ENCODE results near the gene CTNNAL1. TPM values are rescaled to one million over a fixed set of nuclear protein-coding genes. Genes with fewer than 3 reads are reported as not detected.

Gene CTNNAL1
- total and polyA plus RNA-seq, 2 of the 8 experiments (the other 6 are each of a cell fraction or from before 2014, with no cell fraction given), result 23.2 to 66.1 TPM

GRCh38 chr9:109016132-109016531 is 2.8 kb upstream of the CTNNAL1 start (continued):
- TF ChIP-seq RAD21 (IDR thresholded peaks at IDR 0.05 in 1 of 2, conservative IDR thresholded peaks at IDR 0.05 in 1 of 2; ENCODE audit: low read depth in 2 of 2, low read length in 2 of 2) (no peak), ATF3 (IDR thresholded peaks at IDR 0.05; ENCODE audit: insufficient read depth, low read depth, low read length) (no peak), SIN3A (conservative IDR thresholded peaks at IDR 0.05 in 1 of 2, IDR thresholded peaks at IDR 0.05 in 1 of 2; ENCODE audit: low read depth in 1 of 2, low read length in 2 of 2) (no peak), SP4 (IDR thresholded peaks at IDR 0.05; ENCODE audit: low read length) (no peak), FOSL1 (IDR thresholded peaks at IDR 0.05; ENCODE audit: insufficient read depth, low read depth, low read length) (no peak), YY1 (IDR thresholded peaks at IDR 0.05; ENCODE audit: low read depth, low read length) (no peak), ZNF274 (IDR thresholded peaks at IDR 0.05; ENCODE audit: borderline replicate concordance, extremely low read depth, low read length) (no peak), RNF2 (IDR thresholded peaks at IDR 0.05; ENCODE audit: borderline replicate concordance, low read depth, low read length, missing control alignments, poor library complexity, severe bottlenecking) (no peak), SP2 (IDR thresholded peaks at IDR 0.05; ENCODE audit: low read length) (no peak)
